GM21447 (cell line): ENCODE results near the gene ZBTB7B.
A peak's percentile ranks its signal among the peaks of the same experiment; 100 is the strongest.

Experiments
- ATAC-seq: cut with Tn5 transposase; IDR thresholded peaks from one replicate; pipeline ENCODE4 v1.9.1; 2021; ENCODE audit not compliant: unreplicated experiment

ZBTB7B gene

DNA sequence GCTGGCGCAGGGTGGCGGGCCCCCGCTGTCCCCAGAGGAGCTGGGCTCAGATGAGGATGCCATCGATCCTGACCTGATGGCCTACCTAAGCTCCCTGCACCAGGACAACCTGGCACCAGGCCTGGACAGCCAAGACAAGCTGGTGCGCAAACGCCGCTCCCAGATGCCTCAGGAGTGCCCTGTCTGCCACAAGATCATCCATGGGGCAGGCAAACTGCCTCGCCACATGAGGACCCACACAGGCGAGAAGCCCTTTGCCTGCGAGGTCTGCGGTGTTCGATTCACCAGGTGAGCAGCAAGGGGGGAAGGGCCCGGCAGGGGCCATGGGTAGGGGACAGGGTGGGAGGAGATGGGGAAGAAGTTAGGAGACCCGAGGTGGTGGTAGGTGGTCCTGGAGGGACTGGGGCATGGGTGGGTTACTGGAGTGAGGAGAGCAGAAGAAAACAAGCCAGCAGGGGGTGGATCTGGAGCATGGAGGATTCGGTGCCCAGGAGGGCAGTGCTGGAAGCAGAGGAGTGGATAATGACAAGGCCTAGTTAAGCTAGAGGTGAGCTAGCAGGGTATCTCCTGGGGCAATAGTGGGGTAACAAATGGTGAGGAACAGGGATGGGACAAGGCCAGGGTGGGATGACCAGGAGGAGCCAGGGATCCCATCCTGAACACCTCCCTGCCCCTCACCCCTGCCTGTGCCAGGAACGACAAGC, 13.1 kb downstream of the ZBTB7B start:
- no peak for ATAC-seq

DNA sequence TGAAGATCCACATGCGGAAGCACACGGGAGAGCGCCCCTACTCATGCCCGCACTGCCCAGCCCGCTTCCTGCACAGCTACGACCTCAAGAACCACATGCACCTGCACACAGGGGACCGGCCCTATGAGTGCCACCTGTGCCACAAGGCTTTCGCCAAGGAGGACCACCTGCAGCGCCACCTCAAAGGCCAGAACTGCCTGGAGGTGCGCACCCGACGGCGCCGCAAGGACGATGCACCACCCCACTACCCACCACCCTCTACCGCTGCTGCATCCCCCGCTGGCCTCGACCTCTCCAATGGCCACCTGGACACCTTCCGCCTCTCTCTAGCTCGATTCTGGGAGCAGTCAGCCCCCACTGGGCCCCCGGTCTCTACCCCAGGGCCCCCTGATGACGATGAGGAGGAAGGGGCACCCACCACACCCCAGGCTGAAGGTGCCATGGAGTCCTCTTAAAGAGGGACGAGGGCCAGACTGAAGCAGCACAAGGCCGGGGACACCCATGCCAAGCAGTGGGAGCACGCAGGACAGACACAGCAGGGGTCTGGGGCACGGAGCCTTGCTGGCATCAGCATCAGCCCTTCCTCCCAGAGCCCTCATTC, 13.7 kb downstream of the ZBTB7B start:
- ATAC-seq, result no peak

DNA sequence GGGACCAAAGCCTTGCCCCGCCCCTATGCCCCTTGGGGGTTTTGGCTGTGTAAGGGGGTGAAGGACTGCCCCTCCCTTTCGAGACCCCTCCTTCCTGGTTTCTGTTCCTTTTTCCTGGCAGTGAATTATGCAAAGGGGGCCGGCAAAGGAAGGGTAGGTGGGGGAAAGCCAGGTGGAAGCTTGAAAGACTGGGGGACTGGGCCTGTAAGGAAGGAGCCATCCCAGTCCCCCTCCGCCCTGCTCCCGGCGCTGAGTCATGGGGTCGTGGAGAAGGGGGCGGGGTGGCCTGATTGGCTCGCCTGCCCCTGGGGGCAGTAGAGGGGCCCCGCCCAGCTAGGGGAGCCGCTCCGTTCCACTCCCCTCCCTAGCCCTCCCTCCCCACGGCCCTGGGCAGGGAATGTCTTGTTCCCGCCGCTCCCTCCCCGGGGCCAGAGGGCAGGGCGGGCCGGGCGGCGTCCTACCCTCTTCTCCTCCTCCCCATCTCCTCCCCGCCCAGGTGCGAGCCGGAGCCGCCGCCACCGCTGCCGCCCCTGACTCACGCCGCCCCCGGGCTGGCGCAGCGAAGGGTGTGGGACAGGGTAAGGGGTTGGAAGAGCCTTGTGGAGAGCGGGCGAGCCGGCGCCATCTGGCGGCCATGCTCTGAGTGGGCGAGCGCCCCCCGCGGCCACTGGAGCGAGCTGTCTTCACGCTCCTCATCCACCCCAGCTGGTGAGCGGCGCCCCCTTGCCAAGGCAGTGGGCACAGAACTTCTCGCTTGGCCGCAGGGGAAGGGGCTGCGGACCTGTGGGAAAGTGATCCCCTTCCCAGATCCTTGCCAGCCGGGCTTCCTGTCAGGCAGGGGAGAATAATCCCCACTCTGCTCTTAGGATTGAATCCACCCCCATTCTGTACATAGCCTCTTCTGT, 14.7 kb downstream of the ZBTB7B start:
- ATAC-seq, result peak; percentile 68

DNA sequence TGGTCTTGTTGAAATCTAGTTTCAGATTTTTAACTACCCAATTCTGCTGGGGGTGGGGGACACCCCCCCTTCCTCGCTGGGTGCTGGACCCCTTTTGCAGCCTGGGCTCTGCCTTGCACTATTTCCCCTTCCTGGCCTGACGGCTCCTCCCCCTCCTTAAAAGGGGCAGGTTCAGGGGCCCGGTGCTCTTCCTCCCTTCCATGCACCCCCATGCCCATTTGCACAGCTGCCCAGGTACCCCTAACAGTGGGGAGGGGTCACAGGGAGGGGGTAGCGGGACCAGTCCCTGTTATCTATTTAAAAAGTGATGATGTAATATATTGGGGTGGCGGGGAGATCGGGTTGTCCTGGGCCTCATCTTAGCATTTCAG, 15.3 kb downstream of the ZBTB7B start:
- ATAC-seq, result no peak

DNA sequence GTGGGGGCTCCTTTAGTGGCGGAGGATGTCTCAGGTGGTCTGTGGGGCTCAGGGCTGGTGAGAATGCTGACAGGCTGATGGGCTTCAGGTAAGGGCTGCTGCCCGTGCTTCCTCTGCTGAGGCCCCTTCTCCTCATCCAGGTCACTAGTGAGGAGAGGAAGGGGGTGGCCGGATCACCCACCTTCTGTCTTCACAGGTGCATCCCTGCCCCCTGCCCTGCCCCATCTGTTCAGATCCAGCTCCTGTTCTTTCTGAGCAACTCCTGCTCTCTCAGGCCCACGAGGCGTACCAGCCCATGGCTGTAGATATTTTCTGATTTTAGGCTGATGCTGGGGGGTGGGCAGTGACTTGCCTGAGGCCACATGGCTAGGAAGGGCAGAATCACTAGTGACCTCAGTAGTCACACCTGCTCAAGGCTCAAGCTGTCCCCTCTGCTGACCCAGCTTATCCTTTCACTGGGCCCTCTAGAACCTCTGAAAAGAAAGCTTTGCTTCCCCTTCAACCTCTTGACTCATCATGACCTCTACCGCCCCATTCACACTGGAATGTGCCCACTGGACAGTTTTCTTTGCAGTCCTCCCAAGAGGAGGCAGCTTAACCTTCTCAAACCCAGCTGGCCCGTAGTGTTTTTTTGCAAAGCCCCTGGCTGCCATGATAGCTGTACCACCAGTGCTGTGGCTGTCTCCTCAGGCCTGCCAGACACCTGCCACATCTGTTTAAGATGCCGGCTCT, 16.2 kb downstream of the ZBTB7B start:
- ATAC-seq, result no peak

DNA sequence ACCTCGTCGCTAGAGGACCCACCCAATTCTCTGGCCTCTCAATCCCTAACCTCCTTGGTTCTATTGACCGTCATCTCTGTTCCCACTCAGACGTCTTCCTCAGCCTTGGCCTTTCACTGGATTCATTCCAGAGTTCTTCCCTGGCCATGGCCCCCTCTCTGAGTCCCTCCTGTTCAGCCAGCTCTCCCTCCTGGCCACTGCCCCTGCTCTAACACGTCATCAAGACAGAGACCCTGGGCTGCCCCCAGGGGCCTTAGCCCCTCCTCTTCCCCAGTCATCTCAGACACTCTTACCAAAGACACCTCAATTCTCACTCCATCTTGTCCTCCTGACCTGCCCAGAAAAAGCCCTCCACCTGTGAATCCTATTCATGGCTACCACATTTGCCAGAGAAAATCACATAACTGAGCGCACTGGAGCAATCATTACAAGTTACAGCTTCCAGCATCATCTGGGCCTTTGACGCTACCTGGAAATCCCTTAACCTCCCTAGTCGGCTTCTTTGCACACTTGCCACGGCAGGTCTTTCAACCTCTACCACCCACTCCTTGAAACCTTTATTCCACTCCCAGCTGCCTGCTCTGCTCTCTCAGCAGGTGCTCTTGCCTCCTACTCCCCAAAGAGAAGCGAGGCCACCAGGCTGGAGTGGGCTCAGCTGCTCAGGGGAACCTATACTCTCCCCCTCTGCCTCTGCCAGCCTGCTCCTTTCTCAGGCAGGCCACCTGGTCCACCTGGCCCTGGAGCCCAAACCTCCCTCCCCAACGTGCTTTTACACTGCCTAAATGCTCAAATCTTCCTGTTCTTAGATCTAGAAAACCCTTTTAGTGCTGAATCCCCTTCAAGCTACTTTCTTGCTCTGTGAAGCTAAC, 17.0 kb downstream of the ZBTB7B start:
- ATAC-seq, result no peak

DNA sequence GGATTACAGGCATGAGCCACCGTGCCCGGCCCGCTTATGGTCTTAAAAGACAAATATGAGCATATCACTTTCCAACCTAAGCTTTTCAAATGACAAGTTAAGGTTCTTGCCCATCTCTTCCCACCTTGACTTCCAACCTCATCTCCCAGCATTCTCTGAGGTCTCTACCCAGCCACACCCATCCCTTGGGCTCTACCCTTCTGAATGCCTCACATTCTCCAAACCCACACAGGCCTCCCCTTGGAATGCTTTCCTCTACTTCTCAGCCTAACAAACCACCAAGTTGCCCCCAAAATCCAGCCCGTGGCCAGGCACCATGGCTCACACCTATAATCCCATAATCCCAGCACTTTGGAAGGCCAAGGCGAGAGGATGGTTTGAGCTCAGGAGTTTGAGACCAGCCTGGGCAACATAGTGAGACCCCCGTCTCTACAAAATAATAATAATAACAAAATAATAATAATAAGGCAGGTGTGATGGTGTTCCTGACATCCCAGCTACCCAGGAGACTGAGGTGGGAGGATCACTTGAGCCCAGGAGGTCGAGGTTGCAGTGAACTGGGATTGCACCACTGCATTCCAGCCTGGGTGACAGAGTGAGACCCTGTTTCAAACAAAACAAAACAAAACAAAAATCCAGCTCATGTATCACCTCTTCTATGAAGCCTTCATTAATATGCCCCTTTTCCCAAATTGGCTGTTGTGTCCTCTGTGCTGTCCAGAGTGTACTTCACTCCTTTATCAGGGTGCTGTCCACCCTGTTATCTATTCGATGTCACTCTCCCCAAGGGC, 19.7 kb downstream of the ZBTB7B start:
- ATAC-seq, result no peak

DNA sequence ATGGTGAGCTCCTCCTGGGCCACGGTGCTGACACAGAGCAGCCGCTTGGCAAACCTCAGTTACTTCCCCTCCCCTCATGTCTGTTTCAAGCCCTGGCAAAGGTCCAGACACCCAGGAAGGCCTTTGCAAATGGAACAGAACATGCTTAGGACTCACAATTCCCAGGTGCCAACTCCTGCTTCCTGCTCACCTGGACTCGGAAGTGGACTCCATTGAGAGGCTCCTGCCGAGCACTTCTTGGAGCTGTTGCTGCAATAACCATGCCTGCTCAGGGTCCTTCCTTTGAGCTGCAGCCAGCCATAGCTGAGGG, 20.3 kb downstream of the ZBTB7B start:
- ATAC-seq, result no peak

DNA sequence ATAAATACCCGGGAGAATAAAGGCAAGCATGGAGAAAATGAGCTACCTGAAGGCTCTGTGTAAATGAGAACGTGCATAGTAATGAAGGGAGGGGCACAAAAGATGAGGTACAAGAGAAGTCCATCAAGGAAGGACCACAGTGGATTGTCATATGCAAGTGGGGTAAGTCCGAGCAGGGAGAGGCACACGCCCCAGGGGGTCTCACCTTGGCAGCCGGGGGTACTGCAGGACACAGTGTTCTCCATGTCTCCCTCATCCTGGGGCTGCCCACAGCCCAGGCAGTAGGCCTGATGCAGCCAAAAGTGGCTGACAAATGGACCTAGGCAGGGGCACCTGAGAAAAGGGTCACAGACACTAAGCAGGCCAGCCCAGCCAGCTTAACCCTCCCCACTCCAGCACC, 21.0 kb downstream of the ZBTB7B start:
- ATAC-seq, result no peak

DNA sequence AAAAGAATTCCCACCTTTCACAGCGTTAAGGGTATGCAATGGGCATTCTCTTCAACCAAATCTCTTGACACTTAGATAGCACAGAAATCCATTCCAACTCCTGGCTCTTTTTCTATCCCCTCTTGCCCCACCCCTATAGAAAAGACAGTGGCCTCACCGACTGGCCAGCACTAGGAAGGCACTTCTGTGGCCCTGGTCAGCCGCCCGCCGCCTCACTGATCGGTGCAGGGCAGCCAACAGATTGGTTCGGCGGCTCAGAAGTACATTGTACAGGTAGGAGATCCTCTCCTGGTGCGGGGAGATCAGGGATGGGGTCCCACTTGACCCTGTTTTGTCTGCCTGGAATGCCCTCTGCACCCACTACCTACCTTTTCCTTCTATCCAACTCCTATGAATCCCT, 21.7 kb downstream of the ZBTB7B start:
- no peak for ATAC-seq

DNA sequence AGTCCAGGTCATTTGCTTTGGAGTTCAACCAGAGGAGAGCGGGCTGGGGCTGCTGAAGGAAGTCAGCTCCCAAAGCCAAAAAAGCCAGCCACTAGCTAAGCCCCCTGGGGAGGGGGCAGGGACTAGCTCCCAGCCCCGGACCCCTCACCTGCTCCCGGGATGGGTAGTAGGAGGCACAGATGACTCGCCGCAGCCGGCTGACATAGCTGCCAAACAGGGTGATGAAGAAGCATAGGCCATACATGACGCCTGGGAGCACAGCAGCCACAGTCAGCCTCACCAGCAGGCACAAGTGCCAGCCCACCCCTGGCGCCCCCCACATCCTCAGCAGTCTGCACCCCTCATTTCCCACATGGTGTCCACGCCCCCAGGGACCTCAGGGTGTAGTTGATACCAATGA, 23.6 kb downstream of the ZBTB7B start:
- ATAC-seq, result no peak

DNA sequence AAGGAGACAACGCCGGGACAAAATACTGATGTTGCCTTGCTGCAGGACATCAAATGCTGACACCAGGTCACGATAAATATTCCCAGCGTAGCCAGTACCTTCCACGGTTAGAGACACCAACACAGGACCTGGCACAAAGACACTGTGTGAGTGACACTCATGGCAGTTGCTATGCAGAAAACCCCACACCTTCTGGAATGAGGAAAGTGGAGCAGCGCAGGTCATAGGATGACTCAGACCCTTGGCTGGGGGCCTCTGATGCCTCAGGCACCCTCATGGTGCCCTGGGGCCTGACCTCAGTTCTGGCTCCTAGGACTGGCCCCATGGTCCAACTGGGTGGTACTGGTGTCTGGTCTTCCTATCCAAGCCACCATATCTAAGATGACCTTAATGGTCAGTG, 24.0 kb downstream of the ZBTB7B start:
- ATAC-seq, result no peak

DNA sequence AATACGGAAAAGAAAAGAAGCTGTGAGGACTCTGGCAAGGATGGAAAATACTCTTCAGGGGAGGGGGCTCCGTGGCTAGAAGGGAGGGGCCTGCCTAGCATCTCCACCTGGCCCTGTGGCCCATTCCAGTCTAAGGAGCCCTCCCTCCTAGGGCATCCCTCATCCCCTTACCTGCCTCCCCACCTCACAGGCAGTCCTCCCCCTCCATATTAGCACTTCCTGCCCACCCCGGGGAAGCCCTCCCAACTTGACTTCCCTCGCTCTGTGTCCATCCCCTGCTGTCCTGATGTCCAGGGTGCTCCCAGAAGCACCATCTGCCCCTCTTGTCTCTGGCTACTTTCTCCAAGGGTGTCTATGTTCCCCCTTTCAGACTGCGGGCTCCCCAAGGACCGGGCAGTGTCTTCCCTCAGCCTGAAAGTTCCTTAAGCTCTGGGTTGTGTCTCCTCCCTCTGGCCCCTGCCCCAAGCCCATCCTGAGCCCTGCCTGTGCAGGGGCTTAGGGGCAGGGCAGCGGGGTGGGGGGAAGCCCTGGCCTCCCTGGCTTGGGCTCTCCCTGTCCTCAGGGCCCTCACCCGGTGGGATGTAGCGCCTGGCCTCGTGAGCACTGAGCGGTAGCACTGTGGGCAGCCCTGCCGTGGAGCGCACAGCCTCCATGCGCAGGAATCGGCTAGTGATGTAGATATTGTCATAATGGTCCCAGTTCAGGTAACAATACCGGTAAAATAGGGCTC, 27.1 kb downstream of the ZBTB7B start:
- ATAC-seq, result no peak

DNA sequence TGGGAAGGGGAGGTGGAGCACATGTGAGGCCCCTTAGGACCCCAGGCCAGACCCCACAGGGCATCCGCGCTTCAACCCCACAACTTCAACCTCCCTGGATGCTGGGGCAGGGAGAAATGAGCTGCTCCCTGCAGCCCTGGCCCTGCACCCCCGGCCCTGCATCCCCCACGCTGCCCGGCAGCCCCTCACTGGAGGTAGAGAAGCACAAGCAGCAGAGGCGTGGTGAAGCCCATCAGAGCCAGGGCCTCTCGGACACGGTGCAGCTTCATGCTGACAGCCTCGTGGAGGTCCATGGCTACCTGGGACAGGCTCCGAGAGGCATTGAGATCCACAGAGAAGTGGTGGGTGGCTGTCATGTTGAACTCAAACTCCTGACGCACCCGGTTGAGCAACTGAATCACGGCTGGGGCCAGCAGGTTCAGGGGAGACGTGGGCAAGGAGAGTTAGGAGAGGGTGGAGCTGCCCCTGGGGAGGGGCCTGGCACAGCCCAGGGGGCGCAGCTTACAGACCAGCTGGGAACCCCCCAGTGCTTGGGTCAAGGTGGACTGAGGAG, 27.7 kb downstream of the ZBTB7B start:
- no peak for ATAC-seq

DNA sequence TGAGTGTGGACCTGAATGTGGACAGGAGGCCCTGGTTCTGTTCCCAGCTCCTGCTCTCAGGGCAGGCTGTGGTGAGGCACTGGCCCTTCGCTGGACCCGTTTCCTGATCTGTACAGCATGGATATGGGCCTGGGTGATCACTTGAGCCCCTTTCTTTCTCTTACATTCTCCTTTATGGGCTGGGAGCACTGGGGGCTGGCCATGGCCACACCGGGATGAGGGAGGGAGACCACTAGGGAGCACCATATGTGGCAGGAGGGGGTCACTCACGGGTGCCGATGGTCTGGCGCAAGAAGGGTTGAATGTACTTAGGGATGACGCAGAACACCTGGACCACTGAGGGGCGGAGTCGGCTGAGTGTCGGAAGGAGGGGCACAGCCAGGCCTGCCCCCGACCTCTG, 28.3 kb downstream of the ZBTB7B start:
- no peak for ATAC-seq

DNA sequence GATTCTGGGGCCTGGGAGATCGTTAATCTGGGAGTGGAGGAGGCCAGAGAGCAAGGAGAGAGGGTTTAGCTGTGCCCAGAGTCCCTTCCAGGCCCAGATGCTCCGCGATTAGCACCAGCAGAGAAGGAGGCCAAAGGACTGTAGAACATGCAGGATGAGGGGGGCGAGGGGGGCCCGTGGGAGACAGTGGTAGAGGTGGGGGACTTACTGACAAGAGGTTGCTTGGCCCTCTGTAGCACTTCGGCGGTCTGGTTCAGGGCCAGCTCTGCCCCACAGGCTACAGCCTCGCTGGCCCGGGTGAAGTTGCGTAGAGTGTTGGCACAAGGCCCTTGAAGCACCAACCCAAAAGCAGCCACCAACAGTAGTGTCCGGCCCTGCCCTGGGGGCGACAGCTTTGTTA, 30.3 kb downstream of the ZBTB7B start:
- ATAC-seq, result no peak

DNA sequence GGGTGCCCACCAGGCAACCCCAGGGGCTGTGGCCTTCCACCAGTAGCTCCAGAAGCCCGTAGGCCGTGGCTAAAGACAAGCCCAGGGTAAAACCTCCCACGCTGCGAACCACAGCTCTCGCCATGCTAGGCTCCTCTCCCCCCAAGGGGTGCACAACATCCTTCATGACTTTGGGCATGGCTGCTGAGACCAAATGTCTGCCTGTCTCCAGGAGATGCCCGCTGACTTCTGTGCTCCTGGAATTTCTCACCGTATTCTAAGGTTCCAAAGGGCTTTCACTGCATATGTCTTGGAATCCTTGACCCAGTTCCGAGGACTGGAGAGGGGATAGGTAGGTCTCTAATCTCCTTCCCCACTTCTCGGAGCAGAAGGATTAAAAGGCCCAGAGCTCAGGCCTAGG, 30.9 kb downstream of the ZBTB7B start, which contains the start of the genes DCST1 and DCST2:
Gene DCST1 (plus strand): TSS at position 301 of the 400 bp plus-strand sequence. CDS start 213 bp downstream, outside the sequence.
Gene DCST2 (minus strand): TSS at position 258 of the 400 bp plus-strand sequence. CDS start 80 bp downstream, at position 178.
- no peak for ATAC-seq

DNA sequence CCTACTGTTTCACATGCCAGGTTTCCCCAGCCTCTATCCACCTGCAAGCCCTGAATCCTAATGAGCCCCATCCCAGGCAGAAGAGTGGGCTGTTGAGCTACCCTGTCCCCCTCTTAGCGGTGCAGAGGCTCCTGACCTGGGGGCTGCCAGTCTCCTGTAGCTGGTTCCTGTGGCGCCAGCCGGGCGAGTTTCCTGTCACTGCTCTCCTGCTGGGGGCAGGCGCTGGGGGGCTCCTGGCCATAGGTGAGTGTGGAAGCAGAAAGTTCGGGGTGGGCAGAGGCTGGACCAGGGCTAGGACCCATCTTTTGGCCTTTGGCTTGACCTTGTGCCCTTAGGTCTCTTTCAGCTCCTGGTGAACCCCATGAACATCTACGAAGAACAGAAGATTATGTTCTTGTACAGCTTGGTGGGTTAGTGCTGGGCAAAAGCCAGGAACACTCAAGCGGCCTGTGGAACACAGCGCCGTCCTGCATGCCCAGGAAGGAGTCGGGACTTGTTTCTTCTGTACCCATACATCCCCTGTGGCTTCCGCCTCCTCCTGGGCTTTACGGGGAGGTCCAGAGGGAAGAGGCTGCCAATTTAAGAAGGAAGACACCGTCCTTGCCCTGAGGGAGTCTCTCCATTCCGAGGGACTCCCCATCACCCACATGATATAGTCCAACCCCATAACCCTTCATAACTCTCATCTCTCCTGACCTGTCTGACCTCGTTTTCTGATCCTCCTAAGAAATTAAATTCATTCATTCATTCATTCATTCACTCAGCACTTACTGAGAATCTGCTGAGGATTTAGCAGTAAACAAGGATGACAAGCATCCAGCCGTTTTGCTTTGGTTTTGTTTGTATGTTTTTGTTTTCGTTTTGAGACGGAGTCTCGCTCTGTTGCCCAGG, 32.0 kb downstream of the ZBTB7B start:
- no peak for ATAC-seq
